GM21619 (cell line): Measurements from ENCODE around the gene GSS.
"Not testable (repeated sequence)": the region's sequence is repeated elsewhere in the genome, so short reads cannot be mapped to it uniquely, and the experiment has no call there.

ENCODE experiments used
- ATAC-seq: cut with Tn5 transposase; IDR thresholded peaks from one replicate; pipeline ENCODE4 v1.9.1; 2021; ENCODE audit not compliant: unreplicated experiment

The GSS gene

DNA sequence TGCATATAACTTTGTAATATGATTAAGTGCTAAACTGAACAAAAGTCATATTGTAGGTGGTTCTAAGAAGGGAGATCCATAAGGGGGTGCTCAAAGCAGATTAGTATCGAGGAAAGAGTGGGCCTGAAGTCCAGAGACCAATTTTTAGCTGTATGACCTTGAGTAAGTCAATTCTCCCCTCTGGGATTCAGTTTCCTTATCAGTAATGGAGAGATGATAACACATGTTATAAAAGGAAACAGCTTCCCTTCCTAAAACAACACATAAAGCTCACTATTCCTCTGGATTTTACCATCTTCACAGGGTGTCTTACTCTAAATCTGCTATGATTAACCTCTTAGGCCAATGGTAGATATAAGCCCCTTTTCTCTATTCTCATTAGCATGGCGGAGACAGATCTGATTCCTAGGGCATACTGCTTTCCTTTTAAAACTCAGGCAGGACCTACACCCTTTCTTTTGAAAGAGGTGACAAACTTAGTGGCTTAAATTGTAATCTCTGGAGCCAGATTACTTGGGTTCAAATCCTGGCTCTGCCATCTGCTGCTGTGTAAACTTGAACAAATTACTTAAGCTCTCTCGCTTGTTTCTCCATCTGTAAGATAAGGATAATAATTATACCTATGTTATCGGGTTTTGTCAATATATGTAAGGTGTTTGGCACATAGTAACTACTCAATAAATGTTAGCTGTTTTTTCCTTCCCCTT, 39.7 kb downstream of the GSS start:
- ATAC-seq, result no peak

- ATAC-seq, result no peak
Observed at GRCh38 chr20:34915131-34915530, 40.5 kb downstream of the GSS start.

- ATAC-seq, result no peak
Observed at GRCh38 chr20:34907616-34908469, 47.8 kb downstream of the GSS start.

GRCh38 chr20:34904202-34904621, 51.4 kb downstream of the GSS start:
- ATAC-seq, result no peak

GRCh38 chr20:34898731-34899130, 56.9 kb downstream of the GSS start:
- ATAC-seq, result not testable (repeated sequence)

DNA sequence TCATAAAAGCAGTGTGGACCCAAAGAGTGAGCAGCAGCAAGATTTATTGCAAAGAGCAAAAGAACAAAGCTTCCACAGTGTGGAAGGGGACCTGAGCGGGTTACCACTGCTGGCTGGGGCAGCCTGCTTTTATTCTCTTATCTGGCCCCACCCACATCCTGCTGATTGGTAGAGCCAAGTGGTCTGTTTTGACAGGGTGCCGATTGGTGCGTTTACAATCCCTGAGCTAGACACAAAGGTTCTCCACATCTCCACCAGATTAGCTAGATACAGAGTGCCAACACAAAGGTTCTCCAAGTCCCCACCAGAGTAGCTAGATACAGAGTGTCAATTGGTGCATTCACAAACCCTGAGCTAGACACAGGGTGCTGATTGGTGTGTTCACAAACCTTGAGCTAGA, 57.5 kb downstream of the GSS start:
- not testable (repeated sequence) for ATAC-seq

- ATAC-seq, result no peak
Observed at GRCh38 chr20:34896086-34896621, 59.5 kb downstream of the GSS start.

DNA sequence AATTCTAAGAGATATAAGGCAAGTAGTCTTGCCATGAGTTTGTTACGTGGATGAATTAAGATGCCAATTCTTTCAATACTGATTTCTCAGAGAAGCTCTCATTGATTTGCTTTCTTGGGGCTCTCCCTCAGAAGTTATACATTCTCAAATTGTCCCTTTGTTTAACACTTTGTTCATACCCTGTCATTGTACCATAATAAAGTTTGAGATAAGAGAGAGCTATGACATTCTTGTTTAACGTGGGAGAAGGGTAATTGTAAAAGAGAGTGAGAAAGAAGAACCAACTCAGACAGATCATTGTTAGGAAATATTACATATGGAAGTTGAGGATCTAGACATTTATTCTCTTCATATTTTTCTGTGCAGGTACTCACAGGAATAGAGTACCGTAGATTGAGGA, 60.1 kb downstream of the GSS start:
- no peak for ATAC-seq

- ATAC-seq, result no peak
Observed at GRCh38 chr20:34894723-34895122, 60.9 kb downstream of the GSS start.

GRCh38 chr20:34892671-34893070, 62.9 kb downstream of the GSS start:
- ATAC-seq, result no peak

DNA sequence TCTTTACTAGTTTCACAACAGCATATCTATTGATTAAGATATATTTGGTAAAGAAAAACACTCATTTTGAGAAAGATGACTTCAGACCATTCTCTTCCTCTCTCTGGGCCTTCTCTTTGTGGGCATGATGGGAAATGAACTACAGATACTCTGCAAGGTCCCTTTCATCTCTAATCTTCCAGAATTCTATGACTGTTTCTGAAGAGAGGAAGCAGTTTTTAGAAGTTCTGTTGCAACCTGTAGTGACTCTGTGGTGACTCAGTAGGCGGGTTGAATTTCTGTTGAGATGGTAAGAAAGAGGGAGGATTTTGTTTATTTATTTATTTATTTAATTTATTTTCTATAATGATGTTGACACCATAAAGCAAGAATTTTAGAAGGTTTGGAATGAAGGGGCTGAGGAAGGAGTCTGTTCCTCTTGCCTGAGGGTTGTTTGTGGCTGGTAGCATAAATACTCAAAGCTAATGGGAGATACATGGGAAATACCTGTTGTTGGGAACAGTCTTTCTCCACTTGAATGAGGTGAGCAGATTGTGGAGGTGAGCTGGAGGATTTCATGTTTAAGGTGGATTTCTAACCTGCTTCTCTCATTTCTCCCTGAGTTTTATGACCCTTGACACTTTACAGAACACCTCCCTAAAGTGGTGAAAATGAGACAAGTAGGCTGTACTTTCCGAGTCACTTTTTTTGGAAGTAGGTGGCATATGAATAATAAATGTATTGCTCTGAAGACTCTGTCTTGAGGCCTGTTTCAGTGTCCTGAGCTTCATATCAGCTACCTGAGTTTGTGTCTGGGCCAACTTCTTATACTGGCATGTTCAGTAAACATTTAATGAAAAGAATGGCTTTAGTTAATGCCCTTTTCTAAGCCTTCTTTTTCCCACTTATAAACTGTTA, 64.2 kb downstream of the GSS start:
- no peak for ATAC-seq

- ATAC-seq, result no peak
Observed at GRCh38 chr20:34888468-34888867, 67.1 kb downstream of the GSS start.

- no peak for ATAC-seq
Observed at GRCh38 chr20:34887023-34887422, 68.6 kb downstream of the GSS start.

DNA sequence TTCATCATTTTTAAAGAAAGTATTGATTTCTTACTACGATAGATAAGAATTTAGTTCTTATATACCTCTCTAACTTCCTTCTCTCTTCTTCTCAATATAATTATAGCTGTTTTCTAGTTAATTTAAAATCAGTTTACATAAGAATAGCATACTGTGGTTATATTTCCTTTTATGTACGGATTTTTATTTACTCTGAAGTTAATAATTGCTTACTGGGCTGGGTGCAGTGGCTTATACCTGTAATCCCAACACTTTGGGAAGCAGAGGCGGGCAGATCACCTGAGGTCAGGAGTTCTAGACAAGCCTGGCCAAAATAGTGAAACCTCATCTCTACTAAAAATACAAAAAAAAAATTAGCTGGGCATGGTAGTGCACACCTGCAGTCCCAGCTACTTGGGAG, 69.5 kb downstream of the GSS start:
- ATAC-seq, result no peak

GRCh38 chr20:34884260-34884659, 71.3 kb downstream of the GSS start:
- no peak for ATAC-seq

GRCh38 chr20:34883809-34884208, 71.8 kb downstream of the GSS start:
- no peak for ATAC-seq

- ATAC-seq, result no peak
Observed at GRCh38 chr20:34883087-34883688, 72.4 kb downstream of the GSS start.

DNA sequence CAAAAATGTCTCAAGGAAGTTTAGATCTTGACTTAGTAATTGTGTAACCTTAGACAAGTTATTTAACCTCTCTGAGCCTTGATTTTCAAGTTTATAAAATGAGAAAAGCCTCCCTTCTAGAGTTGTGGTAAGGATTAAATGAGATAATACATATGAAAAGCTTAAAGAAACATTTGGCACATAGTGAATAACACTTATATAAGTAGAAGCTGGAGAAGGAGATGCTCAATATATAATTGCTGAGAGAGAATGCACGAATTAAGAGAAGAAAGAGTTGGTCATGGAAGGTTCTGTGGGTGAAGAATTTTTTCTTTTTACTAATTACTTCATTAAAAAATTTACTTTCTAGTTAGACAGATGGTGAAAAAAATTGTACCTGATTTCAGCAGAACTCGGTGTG, 73.9 kb downstream of the GSS start:
- no peak for ATAC-seq

- ATAC-seq, result not testable (repeated sequence)
Observed at GRCh38 chr20:34880971-34881370, 74.6 kb downstream of the GSS start.

DNA sequence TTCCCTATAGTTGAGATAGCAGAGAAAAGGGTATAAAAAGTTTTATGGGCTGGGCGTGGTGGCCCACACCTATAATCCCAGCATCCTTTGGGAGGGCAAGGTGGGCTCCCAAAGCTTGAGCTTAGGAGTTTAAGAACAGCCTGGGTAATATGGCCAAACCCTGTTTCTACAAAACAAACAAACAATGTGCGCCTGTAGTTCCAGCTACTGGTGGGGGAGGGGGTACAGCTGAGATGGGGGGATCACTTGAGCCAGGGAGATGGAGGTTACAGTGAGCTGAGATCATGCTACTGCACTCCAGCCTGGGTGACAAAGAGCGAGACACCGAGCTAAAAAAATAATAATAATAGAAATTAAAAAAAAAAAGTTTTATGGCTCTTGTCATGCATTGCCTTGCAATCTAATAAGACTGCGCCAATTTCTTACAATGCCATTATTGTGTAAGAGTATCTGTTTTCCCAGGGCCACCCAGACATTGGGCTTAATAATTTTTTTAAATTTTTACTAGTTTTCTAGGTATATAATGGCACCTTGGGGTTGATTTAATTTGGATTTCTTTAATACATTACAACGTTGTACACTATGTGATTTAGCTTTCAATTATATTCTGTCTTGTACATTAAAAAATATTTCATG, 75.3 kb downstream of the GSS start:
- ATAC-seq, result no peak
